NCI-H1417 (cell line): ENCODE measurements around the gene PIWIL1.

Experiments
- DNase-seq, 3 experiments: peaks; one replicate each; lab custom pipeline; 2025; lab: John Stamatoyannopoulos, UW

Gene PIWIL1

DNA sequence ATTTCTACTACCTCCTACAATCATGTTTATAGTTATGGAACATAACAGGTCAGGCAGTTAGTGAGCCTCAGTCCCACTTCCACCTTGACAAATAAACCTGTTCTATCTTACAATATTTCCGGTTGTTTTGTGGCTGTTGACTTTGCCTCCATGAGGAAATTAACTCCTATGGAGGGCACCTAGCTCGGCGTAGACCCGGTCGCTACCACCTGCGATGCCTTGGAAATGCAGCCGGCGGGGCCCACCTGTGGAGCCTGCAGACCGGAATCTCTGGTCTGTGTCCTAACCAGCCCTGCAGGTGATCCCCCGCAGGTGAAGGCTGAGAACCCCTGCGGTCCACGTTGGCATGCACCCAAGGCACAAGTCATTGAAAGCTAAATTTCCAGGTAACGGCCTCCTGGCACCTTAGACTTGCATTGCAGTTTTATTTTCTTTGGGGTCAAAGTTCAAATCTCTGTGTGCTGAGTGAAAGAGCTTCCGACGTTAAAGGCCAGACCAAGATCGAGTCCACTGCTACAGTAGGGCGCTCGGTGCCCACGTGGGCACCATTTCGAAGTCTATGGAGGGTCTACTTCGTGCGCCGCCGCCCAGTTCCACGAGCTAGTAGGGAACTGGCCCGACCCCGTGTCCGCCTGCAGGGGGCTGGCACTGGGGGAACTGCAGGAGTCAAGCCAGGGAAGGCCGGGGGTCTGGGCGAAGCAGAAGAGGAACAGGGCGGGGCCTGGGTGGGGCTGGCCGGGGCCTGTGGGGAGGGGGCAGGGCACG is 782 bp upstream of the PIWIL1 start:
- DNase-seq: peak in 2 of 3 experiments; percentile 90 to 95

DNA sequence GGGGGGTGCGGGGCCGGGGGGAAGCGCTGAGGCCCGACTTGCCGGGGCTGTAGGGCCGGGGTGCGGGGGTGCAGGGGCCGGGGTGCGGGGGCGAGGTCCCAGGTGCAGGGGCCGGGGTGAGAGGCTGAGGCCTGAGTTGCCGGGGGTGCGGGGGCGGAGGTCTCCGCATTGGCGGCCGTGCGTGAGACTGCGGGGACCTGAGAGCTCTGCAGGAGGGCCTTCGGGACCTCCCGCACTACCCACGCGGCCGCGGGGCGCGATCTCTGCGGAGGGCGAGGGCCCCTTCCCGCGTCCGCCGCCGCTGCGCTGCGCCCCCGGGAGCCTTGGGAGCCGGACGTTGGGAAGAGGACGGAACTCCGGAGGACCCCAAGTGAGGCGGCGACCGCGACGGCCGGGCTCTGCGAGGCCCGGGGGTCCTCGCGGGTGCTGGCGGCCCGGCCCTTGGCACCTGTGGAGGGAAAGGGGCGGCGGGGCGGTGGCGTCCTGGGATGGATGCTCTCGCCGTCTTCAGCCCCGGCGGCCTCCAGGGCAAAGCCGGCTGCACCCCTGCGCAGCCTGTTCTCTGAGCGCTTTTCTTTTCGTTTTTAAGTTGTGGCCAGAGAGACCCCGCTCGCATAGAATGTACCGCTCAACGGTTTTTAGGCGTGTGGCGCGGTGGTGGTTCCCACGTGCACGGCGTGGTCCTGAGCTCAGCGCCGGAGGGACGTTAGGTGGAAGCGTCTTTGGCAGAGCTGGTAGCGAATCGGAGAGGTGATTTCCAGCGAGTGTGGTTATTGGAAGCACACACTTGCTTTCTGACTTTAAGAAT is 1.3 kb downstream of the PIWIL1 start:
- DNase-seq: peak in 2 of 3 experiments; percentile 26 to 37

DNA sequence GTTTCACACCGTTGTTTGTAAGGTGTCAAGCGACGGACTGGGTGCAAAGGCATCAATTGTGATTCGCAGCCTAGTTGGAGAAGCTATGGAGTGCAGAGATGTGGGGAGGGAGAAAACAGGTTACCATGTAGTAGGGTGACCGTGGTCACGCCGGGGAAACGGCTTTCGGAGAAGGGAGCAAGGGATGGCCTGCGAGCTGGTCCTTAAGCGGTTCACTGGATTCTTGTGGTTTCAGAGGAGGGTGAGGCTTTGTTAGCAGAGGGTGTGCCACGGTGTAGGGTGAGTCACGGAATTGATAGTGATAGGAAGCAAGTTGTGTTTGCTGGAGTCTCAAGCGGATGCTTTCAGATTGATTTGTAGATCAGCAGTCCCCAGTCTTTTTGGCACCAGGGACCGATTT is 2.3 kb downstream of the PIWIL1 start:
- DNase-seq: peak in 2 of 3 experiments; percentile 12 to 29

DNA sequence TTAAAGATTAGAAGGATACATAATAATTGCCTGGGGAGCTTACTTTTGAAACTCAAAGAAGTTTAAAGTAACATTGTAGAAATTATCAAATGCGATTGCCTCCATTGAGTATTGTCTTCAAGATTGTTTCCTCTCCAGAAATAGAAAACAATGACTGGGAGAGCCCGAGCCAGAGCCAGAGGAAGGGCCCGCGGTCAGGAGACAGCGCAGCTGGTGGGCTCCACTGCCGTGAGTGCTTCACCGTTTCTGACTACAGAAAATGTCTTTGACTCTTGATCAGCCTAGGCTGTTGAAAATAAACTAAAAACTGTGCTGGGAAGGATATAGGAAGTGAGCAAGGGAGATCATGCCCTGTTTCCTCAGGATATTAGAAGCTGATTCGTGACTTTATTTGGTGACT is 4.8 kb downstream of the PIWIL1 start:
- DNase-seq: no peak

DNA sequence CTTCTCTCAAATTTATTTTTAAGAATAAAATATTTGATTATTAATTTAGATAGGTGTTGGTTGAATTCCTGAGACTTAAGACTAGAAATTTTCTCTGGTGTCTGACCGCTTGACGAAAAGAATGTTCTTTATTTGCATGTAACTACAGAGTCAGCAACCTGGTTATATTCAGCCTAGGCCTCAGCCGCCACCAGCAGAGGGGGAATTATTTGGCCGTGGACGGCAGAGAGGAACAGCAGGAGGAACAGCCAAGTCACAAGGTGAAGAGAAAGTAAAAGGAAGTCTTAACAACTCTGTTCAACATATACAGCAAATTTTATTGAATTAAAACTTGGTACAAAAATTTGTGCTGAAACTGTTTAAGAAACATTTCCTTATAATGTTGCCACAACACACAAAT is 5.2 kb downstream of the PIWIL1 start:
- DNase-seq: no peak

DNA sequence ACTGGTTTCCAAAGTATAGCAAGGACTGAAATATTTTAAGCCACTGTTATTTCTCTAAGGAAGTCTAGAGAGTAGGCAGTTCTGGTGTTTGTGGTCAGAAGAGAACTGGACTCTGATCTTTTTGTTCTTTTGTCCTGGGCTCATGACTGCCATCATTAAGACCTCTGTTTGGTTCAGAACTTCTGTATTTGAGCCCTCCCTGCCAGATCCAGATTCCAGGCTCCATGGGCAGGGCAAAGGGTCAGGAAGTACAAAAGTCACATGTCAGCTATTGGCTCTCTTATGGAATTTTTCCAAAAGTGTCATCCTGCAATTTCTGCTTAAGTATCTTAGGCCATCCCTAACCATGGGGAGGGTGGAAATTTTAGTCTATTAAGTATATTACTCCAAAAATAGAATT is 6.8 kb downstream of the PIWIL1 start:
- no peak for DNase-seq

DNA sequence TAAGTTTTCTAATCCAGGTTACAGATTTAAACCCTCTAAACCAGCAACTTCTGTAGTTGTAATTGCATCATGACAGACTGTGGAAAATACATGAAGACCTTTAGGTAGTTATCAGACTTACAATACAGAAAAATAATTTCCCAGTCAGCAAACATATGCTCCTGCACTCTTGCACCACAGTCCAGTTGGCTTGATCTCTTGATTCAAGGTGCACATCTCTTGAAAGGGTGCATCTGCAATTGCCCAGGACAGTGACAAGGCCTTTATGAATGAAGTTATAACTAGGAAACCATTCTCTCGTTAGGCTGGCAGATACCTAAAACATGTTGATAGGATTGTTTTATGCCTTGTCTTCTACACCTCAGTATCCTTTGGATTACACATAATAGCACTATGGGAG is 7.6 kb downstream of the PIWIL1 start:
- no peak for DNase-seq

DNA sequence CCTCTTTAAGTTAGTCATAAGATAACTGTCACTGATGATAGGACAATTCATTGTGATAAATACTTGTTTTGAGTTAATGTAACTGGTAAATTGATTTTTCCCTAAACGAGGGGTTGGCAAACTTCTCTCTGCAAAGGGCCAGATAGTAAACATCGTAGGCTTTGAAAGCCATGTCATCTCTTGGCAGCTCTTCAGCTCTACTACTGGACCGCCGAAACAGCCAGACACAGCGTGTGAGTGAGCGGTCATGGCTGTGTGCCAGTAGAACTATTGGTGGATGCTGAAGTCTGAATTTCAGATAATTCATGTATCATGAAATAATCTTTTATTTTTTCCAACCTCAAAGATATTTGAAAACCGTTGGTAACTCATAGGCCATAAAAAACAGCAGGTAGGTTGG is 9.9 kb downstream of the PIWIL1 start:
- no peak for DNase-seq

DNA sequence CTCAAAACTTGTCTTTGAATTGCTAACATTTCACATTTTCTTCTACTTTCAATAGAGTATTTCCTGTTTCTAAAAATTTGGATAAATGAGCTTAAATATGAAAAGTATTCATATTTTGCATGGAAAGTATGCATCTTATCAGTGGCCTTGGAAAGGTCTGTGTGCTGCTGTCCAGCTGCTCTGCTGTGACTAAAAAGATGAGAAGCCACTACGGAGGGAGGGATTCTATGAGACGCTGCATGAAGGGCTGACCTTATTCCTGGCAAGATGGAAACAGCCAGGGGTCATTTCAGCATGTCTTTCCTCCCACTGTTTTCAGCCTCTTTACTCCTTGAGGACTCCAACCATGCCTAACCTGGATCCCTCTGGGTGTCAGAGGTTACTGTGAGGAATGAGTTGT is 13.0 kb downstream of the PIWIL1 start:
- DNase-seq: no peak

DNA sequence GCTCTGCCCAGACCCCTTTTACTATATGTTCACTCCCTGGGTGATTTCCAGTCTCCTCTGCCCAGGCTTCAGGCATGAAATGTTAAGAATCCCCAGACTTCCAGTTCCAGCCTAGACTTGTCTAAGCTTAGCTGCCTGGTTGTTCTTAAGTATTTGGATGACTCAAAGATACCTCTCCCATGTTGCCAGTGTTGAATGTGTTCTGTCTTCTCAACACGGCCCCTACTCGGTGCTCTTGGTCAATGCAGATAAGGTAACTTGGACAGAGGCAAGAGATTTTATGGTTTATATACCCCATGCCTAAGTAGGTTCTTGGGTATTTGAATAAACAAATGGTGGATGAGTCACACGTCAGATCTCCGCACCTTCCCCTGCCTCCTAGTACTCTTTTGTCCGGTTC is 13.6 kb downstream of the PIWIL1 start:
- no peak for DNase-seq

DNA sequence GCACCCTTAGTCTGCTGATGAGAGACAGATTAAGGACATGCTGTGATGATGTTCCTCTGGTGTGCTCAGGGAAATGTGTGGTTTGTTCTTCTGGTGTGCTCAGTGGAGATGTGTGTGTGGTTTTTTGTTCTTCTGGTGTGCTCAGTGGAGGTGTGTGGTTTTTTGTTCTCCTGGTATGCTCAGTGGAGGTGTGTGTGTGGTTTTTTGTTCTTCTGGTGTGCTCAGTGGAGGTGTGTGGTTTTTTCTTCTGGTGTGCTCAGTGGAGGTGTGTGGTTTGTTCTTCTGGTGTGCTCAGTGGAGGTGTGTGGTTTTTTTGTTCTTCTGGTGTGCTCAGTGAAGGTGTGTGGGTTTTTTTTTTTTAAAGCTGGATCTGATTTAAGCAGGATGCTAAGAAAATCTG is 15.4 kb downstream of the PIWIL1 start:
- DNase-seq: no peak

DNA sequence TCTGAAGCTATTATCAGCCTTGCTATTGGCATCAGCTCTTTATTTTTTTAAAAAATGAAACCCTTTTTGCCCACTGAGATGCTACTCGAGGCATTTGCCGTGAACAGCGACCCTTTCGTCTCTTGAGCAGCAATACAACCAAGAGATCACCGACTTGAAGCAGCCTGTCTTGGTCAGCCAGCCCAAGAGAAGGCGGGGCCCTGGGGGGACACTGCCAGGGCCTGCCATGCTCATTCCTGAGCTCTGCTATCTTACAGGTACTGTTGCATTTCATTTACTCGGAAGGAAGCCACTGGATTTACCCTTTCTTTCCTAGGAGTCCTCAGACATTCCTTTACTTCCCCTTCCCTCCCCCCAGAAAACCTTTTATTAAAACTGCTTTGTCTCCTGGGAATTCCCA is 16.7 kb downstream of the PIWIL1 start:
- no peak for DNase-seq

DNA sequence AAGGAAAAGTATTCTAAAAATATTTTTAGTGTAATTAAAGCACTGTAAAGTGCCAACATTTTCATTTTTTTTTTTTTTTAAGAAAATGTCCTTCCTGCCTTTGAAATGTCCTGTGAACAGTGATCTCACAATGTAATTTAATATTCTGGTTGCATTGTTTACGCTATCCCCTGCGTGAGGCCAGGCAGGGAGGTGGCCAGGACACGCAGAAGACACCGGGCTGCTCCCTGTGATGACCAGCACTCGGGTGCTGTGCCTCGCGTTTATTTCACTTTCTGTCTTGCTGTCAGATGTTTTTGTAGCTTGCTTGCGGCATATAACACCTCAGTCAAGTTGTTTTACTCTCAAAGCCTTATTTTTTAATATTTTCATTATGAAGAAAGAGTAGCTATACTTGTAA is 18.5 kb downstream of the PIWIL1 start:
- no peak for DNase-seq

DNA sequence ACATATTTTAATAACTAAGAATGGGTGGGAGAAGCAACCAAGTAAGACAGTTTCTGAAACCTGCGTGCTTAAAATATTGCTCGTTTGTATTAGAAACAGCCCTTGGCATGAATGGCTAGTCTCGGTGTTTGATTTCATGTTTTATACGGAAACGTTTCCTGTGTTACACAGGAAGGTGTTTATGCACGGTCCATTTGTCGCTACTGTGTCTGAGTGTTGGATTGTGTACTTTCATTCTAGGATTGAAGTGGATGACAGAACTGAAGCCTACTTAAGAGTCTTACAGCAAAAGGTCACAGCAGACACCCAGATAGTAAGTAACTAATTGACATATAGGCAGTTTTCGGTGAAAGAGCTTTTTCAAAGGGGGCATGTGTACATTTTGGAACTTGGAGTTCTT is 19.6 kb downstream of the PIWIL1 start:
- DNase-seq: peak; percentile 15 to 57 (median 34)

DNA sequence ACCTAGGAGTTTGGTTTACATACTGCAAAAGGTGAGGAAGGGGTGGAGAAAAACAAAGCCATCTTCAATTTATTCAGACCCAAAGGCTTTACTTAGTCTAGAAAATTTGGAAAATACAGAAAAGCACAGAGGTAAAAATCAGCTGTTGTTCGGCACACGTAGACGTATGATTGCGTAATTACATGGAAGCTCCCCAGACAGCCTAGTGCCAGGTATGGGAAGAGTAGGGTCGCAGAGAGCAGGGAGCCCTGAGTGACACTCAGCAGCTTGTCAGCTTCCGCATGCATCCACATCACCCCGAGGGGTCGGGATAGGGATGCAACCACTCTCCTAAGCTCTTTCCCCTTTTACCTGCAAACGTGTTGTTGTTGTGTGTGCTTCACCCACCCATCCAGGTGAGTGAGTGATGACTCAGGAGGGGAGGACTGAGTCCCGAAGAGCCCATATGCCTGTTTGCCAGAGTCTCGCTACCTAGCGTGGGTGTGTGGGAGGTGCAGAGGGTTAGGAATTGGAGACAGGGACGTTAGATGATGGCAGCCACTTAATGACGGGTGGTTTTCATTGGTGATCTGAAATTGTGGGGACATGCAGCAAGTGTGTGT is 20.1 kb downstream of the PIWIL1 start:
- no peak for DNase-seq

DNA sequence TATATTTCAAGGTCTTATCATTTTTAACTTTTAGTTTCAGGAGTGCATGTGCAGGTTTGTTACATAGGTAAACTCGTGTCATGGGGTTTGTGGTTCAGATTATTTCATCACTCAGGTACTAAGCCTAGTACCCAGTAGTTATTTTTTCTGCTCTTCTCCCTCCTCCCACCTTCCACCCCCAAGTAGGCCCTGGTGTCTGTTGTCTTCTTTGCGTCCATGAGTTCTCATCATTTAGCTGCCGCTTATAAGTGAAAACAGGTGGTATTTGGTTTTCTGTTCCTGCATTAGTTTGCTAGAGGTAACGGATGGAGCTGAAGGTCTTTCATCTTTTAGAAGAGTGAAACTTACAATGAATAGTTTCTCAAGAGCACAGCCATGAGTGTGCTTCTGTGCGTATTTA is 24.4 kb downstream of the PIWIL1 start:
- DNase-seq: no peak

DNA sequence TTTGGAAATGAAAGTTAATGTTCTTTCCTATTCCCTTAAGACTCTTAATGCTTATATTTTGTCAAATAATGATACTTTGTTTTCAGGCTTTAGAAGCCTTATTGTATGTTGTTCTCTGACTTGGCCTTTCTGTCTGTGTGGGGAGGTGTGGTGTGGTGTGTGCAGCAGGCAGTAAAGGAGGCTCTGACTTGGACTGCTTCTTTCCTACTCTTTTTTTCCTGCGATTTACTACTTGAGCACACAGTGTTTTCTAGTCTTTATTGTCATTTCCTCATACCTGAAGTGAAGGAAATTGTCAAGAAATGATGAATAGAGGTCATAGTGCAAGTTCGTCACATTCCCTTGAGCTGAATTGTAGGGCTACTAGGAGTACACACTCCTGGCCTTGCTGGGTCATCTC is 26.9 kb downstream of the PIWIL1 start:
- no peak for DNase-seq

DNA sequence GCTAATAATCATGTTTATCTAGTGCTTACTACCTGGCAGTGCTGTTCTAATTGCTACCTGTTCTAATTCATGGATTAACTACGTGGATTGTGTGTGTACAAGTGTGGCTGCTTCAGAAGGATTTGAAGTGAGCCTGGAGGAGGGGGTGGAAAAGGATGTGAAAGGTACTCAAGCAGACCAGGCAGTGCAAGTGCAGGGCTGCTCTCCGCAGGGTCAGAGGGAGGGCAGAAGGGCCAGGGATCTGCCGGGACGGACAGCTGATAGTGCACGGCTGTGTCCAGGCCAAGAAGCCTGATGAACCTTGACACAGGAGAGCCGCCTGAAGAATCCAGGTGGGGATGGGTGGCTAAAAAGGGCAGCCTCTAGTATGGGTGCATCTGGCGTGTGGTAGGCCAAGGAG is 28.5 kb downstream of the PIWIL1 start:
- DNase-seq: peak in 2 of 3 experiments; percentile 20 to 53

DNA sequence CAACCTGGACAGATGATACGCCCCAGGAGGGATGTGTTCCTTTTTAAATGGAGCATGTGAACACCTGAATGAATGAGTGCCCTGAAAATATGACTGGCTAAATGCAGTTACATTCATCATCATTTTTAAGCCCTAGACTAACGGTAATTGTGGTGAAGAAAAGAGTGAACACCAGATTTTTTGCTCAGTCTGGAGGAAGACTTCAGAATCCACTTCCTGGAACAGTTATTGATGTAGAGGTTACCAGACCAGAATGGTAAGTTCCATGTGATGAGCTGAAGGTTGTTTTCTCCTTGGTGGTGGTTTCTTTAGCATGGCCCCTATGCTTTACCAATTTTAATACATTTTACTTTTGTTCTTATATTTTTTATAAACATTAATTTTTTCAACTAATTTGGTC is 29.3 kb downstream of the PIWIL1 start:
- no peak for DNase-seq

DNA sequence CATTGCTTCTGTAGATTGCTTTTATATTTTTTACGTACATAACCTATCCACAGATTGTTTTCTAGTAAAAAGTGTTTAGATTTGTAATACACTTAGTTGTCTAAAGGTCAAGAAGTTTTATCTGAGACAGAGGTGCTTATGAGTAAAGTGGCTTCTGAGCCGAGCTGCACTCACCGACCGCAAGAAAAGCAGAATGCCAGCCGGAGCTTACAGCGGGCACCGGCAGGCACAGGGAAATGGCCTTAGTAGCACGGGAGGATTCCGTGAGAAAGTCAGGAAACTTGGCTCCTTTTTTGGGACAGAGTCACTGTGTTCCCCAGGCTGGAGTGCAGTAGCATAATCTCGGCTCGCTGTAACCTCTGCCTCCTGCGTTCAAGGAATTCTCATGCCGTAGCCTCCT is 29.8 kb downstream of the PIWIL1 start:
- DNase-seq: no peak

DNA sequence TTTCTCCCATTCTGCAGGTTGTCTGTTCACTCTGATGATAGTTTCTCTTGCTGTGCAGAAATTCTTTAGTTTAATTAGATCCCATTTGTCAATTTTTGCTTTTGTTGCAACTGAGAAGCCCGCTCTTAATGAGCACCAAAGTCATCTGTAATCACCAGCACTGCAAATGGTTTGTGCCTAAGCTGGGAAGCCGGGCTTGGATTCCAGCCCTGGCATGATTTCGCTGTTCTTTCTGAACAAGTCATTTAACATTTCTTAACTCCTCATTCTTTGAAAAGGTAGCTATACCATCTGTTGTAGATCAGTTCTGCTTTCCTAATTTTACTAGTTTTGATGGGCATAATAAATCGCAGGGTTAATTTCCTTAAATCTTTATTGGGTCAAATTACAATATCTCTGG is 32.1 kb downstream of the PIWIL1 start:
- DNase-seq: no peak

DNA sequence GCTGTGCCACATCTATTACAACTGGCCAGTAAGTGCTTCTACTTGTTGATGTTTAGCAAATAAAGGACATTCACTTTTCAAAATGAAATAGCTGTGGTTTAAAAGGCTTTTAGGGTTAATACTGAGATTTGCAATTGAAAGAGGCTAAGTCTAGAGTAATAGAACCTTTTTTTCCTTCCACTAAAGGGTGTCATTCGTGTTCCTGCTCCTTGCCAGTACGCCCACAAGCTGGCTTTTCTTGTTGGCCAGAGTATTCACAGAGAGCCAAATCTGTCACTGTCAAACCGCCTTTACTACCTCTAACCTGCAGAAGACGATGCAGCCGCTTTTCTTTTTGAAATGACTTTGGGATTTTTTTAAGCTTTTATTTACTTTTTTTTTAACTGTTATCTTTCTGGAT is 33.6 kb downstream of the PIWIL1 start:
- peak in 1 of 3 experiments; percentile 29 for DNase-seq

DNA sequence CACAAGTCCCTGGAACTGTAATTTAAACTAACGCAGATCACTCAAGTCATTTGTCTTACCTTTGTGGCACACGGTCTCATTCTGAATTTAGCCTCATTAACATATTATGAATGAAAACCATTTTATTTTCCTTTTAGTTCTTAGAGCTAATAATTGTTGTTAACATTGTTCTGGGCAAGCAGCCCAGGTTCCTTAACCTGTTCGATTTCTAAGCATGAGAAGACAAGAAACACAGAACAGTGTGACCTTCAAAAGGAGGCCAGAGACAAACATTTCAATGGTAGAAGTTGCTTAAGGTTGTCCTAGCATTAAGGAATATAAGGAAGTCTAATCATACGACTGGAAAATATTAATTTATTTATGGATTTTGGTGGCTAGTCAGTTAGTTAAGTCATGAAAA is 35.2 kb downstream of the PIWIL1 start:
- no peak for DNase-seq
